ENCODE results near the gene FGFR1OP2. TPM values are rescaled to one million over a fixed set of nuclear protein-coding genes. Genes with fewer than 3 reads are reported as not detected.

Gene FGFR1OP2
- total RNA-seq, 6 experiments from 2014 or later: 37.0 to 44.2 (median 39.5) TPM

DNA sequence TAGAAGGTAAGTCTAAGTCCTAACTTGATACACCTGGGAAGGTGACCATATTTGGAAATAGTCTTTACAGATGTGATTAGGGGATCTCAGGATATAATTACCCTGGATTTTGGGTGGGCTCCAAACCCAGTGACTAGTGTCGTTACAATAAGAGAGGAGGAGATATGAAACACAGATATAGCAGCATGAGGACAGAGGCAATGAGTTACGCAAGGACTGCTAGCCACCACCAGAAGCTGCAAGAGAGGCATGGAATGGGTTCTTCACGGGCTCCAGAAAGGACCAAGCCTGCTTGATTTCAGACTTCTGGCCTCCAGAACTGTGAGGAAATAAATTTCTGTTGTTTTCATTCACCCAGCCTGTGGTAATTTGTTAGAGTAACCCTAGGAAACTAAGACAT lies 28.6 kb downstream of the FGFR1OP2 start:
- no peaks in the 10 kb centered on the region for H3K27me3 Mint-ChIP-seq (ENCODE audit: insufficient read depth)
- no peak overlapping the region for H3K27ac Mint-ChIP-seq
- H3K4me1 Mint-ChIP-seq (ENCODE audit: low read depth): no peaks in the 10 kb centered on the region
- no peak overlapping the region for H3K4me3 Mint-ChIP-seq
- peaks cover 22% of the 10 kb centered on the region for H3K36me3 Mint-ChIP-seq (ENCODE audit: low read depth)
- no peaks in the 10 kb centered on the region for H3K9me3 Mint-ChIP-seq
- TF ChIP-seq, protein P1, sequence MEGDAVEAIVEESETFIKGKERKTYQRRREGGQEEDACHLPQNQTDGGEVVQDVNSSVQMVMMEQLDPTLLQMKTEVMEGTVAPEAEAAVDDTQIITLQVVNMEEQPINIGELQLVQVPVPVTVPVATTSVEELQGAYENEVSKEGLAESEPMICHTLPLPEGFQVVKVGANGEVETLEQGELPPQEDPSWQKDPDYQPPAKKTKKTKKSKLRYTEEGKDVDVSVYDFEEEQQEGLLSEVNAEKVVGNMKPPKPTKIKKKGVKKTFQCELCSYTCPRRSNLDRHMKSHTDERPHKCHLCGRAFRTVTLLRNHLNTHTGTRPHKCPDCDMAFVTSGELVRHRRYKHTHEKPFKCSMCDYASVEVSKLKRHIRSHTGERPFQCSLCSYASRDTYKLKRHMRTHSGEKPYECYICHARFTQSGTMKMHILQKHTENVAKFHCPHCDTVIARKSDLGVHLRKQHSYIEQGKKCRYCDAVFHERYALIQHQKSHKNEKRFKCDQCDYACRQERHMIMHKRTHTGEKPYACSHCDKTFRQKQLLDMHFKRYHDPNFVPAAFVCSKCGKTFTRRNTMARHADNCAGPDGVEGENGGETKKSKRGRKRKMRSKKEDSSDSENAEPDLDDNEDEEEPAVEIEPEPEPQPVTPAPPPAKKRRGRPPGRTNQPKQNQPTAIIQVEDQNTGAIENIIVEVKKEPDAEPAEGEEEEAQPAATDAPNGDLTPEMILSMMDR (IDR thresholded peaks at IDR 0.05): no peak
- DNase-seq: no peak

GRCh38 chr12:26970136-26970535 lies 31.9 kb downstream of the FGFR1OP2 start:
- peaks cover 26% of the 10 kb centered on the region for H3K36me3 Mint-ChIP-seq (ENCODE audit: low read depth)
- no peaks in the 10 kb centered on the region for H3K27me3 Mint-ChIP-seq (ENCODE audit: insufficient read depth)
- TF ChIP-seq, protein P1 (IDR thresholded peaks at IDR 0.05): no peak
- no peak overlapping the region for H3K27ac Mint-ChIP-seq
- DNase-seq: no peak
- no peaks in the 10 kb centered on the region for H3K9me3 Mint-ChIP-seq
- H3K4me3 Mint-ChIP-seq: no peak overlapping the region
- H3K4me1 Mint-ChIP-seq (ENCODE audit: low read depth): no peaks in the 10 kb centered on the region

- H3K27me3 Mint-ChIP-seq (ENCODE audit: insufficient read depth): no peaks in the 10 kb centered on the region
- H3K4me3 Mint-ChIP-seq: no peak overlapping the region
- H3K27ac Mint-ChIP-seq: no peak overlapping the region
- H3K36me3 Mint-ChIP-seq (ENCODE audit: low read depth): peaks cover 31% of the 10 kb centered on the region
- DNase-seq: no peak
- TF ChIP-seq, protein P1 (IDR thresholded peaks at IDR 0.05): no peak
- H3K9me3 Mint-ChIP-seq: no peaks in the 10 kb centered on the region
- no peaks in the 10 kb centered on the region for H3K4me1 Mint-ChIP-seq (ENCODE audit: low read depth)
Observed at GRCh38 chr12:26971963-26972362, 33.7 kb downstream of the FGFR1OP2 start.

DNA sequence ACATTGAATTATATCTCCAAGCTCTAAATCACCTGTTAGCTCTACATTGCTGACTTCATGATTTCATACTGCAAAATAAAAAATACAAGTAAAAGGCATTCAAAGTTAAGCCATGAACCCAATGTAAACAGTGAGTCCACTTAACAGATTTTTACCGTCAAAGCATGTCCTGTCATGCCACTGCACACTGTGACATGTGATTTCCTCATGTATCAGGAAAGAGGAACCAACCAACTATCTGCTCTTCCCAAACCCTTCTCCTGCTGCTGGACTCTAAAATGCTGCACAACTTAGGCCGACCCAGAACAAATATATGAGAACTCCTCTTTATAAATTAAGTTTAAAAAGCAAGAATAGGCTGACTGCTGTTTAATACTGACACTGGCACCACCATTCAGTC lies 38.4 kb downstream of the FGFR1OP2 start:
- no peak for DNase-seq
- H3K9me3 Mint-ChIP-seq: no peaks in the 10 kb centered on the region
- TF ChIP-seq, protein P1 (IDR thresholded peaks at IDR 0.05): no peak
- H3K27ac Mint-ChIP-seq: no peak overlapping the region
- peaks cover 20% of the 10 kb centered on the region for H3K36me3 Mint-ChIP-seq (ENCODE audit: low read depth)
- no peak overlapping the region for H3K4me3 Mint-ChIP-seq
- H3K4me1 Mint-ChIP-seq (ENCODE audit: low read depth): no peaks in the 10 kb centered on the region
- no peaks in the 10 kb centered on the region for H3K27me3 Mint-ChIP-seq (ENCODE audit: insufficient read depth)

DNA sequence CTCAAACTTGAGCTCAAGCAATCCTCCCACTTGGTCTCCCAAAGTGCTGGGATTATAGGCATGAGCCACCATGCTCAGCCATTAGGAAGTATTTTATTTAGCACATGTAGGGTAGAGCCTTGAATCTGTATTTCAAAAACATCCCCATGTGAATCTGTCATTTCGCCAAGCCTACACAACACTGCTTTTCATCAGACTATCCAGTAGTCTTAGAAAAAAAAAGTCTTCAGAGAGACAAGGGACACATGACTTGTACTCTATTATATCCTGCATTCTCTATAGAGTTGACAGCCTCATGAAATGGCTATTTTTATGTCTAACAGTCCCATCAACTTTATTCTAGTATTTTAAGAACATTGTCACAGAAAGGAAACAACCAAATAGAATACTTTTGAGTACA lies 40.5 kb downstream of the FGFR1OP2 start:
- TF ChIP-seq, protein P1 (IDR thresholded peaks at IDR 0.05): no peak
- H3K27me3 Mint-ChIP-seq (ENCODE audit: insufficient read depth): no peaks in the 10 kb centered on the region
- H3K4me1 Mint-ChIP-seq (ENCODE audit: low read depth): no peaks in the 10 kb centered on the region
- no peak overlapping the region for H3K4me3 Mint-ChIP-seq
- DNase-seq: no peak
- H3K9me3 Mint-ChIP-seq: no peaks in the 10 kb centered on the region
- peaks cover 25% of the 10 kb centered on the region for H3K36me3 Mint-ChIP-seq (ENCODE audit: low read depth)
- H3K27ac Mint-ChIP-seq: no peak overlapping the region

DNA sequence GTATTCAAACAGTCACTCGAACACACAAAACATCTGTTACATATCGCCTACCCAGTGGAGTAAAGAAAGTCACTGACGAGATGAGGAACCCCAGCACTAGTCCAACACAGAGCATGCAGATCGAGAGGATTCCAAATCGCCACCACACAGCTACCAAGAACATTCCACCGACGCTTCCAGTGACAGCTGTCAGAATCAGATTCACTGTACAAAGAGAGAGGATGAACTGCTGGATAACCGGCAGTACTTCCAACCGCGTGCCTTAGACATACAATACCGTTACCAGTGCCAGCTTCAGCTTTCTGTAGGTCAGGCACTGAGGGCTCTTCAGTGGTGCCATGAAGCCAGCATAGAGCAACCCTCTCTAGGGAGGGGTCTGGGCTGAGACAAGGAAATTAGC lies 41.5 kb downstream of the FGFR1OP2 start:
- Mint-ChIP-seq H3K36me3 (ENCODE audit: low read depth) (peaks cover 22% of the 10 kb centered on the region), H3K4me1 (ENCODE audit: low read depth) (no peaks in the 10 kb centered on the region), H3K27me3 (ENCODE audit: insufficient read depth) (no peaks in the 10 kb centered on the region), H3K9me3 (no peaks in the 10 kb centered on the region), H3K27ac (no peak overlapping the region), H3K4me3 (no peak overlapping the region)
- TF ChIP-seq, protein P1 (IDR thresholded peaks at IDR 0.05): no peak
- DNase-seq: no peak
